EL (cell line): ENCODE measurements around the gene SLC38A4.
"Not testable (repeated sequence)": the region's sequence is repeated elsewhere in the genome, so short reads cannot be mapped to it uniquely, and the experiment has no call there.

Experiments
- DNase-seq: peaks from one replicate; pipeline ENCODE4 v3.0.0-alpha.2; 2016

Gene SLC38A4

DNA sequence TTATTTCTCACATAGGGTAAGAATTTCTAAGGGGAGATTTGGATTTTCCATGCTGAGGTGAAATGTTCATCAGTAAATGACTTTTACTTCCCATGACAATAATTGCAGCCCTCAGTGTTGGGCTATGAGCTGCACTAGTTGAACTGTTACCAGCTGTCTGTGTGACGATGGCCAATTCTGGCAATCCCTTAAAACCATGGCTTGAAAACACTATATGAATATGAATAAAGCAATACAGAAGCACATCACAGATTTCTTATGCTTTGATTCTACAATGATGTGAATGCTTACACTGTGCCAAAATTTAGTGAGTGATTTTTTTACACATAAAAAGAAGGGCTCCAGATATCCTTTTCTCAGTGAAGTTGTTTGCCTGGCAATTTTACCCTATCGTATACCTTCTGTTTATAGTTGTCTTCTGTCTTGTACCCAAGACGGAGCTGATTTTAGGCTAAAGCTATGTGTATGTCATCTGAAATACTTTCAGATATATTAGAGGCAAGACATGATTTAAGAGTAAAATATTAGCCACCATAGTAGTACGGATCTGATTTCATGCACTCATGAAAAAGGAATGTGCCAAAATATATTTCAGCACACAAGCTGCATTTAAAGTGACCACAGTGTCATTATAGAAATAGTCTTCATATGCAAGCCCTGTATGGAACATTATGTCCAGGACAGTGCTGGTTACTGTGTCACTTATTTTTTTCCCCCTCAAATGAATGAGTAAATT lies 52.0 kb downstream of the SLC38A4 start:
- DNase-seq: peak; percentile 67

GRCh38 chr12:46771268-46771827 lies 54.4 kb downstream of the SLC38A4 start:
- DNase-seq: peak; percentile 43

- DNase-seq: peak; percentile 53
Observed at GRCh38 chr12:46770501-46771183, 55.2 kb downstream of the SLC38A4 start.

DNA sequence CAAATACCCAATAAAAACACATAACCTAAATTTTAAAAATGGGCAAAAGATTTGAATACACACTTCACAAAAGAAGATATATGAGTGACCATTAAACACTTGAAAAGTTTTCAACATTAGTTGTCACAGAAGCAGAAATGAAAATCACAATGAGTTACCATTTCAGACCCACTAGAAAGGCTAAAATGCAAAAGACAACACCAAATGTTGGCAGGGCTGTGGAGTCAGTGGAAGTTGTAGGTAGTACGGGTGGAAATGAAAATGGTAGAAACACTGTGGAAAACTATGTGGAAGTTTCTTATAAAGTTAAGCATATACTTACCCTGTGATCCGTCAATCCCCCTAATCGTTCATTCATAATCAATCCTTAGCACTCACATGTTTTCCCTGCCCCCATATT lies 61.8 kb downstream of the SLC38A4 start:
- no peak for DNase-seq

- no peak for DNase-seq
Observed at GRCh38 chr12:46763230-46763629, 62.6 kb downstream of the SLC38A4 start.

- DNase-seq: no peak
Observed at GRCh38 chr12:46754550-46754949, 71.2 kb downstream of the SLC38A4 start.

DNA sequence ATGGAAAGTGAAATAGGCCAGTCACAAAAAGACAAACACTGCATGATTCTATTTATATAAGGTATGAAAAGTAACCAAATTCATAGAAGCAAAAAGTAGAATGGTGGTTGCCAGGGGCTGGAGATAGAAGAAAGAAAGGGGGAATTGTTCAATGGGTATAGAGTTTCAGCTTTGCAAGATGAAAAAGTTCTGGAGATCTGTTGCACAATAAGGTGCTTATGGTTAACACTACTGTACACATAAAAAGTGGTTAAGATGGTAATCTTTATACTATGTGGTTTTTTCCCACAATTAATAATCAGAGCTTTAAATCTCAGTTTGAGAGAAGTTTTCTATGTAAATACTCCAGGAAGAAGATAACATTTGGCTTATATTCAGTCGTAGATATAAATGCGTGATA lies 73.4 kb downstream of the SLC38A4 start:
- no peak for DNase-seq

- DNase-seq: no peak
Observed at GRCh38 chr12:46751173-46751572, 74.6 kb downstream of the SLC38A4 start.

DNA sequence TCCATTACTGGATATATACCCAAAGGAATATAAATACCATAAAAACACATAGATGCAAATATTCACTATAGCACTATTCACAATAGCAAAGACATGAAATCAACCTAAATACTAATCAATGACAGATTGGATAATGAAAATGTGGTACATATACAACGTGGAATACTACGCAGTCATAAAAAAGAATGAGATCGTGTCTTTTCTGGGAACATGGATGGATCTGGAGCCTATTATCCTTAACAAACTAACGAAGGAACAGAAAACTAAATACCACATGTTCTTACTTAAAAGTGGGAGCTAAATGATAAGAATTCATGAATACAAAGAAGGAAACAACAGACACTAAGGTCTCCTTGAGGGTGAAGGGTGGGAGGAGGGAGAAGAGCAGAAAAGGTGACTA lies 76.5 kb downstream of the SLC38A4 start:
- no peak for DNase-seq

DNA sequence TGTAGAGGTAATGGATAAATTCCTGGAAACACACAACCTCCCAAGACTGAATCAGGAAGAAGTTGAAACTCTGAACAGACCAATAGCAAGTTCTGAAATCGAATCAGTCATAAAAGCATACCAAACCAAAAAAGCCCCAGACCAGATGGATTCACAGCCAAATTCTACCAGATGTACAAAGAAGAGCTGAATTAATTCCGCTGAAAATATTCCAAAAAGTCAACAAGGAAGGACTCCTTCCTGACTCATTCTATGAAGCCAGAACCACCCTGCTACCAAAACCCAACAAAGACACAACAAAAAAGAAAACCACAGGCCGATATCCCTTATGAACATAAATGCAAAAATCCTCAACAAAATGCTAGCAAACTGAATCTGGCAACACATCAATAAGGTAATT lies 81.5 kb downstream of the SLC38A4 start:
- no peak for DNase-seq

- peak; percentile 4 for DNase-seq
Observed at GRCh38 chr12:46743456-46743855, 82.3 kb downstream of the SLC38A4 start.

GRCh38 chr12:46742271-46742670 lies 83.5 kb downstream of the SLC38A4 start:
- DNase-seq: not testable (repeated sequence)

DNA sequence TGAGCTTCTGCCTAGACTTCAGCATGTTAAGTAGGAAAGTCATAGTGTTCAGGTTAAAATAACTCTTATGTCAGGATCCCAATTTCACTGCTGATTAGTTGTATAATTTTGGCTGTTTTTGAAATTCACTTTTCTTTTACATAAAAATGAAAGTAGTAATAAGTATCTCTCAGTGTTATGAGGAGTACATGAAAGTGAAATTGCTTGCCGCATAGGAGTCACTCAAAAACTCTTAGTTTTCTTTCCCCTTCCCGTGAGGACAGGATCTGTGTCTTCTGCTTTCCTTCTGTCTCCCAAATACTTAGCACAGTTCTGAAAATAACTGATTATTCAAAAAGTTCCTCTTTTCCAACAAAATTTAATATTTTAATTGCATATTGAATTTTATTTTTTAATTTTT lies 100.5 kb downstream of the SLC38A4 start:
- DNase-seq: no peak

GRCh38 chr12:46723629-46724419 lies 102.0 kb downstream of the SLC38A4 start:
- no peak for DNase-seq

GRCh38 chr12:46722394-46723185 lies 103.2 kb downstream of the SLC38A4 start:
- no peak for DNase-seq

GRCh38 chr12:46718495-46718894 lies 107.3 kb downstream of the SLC38A4 start:
- DNase-seq: no peak

DNA sequence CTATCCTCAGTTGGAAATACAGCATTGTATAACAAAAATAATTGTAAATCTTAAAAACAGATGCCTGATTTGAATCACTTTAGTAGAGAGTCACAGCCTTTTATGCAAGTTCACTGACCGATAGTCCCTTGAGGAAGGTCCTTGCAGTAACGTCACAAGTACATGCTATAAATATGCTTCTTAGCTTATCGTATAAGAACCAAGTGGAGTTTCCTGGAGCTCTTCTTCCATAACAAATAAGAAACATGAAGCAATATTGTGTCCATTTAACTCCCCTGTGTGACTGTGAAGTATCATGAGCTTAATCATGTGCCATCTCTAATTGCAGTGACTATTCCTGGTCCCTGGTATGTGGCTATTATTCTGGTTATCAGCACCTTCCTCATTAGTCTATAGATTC lies 107.9 kb downstream of the SLC38A4 start:
- no peak for DNase-seq

DNA sequence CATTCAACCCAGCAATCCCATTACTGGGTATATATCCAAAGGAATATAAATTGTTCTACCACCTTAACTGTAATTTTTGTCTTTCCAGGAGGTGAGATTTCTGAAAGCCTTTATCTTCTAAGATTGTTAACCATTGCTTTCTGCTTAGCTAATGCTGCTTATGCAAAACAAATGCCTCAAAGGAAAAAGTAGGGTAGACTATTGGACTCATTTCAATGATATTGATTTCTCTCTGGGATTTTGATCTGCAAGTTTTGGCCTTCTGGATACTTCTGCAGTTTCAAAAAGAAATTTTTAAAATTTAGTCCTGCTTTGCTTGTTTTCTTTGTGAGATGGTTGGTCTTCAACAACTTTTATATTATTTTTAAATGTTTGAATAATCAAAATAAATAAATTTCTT lies 108.6 kb downstream of the SLC38A4 start:
- no peak for DNase-seq
